ENCODE data around the gene CEP192. TPM values are rescaled to one million over a fixed set of nuclear protein-coding genes. Genes with fewer than 3 reads are reported as not detected.
"Not testable (repeated sequence)": the region's sequence is repeated elsewhere in the genome, so short reads cannot be mapped to it uniquely, and the experiment has no call there.

The CEP192 gene
- 14.9 TPM for polyA plus RNA-seq (2013, experiment 1 of 2; ENCODE audit: insufficient read length)
- 13.7 TPM for polyA plus RNA-seq (2013, experiment 2 of 2; ENCODE audit: insufficient read length)

GRCh38 chr18:12990967-12991820 lies at the start of gene CEP192:
Gene CEP192, plus strand, starts transcription at chr18:12991362. Its CDS starts 8,063 bp downstream, at chr18:12999425.
- DNase-seq: peak; percentile 99

DNA sequence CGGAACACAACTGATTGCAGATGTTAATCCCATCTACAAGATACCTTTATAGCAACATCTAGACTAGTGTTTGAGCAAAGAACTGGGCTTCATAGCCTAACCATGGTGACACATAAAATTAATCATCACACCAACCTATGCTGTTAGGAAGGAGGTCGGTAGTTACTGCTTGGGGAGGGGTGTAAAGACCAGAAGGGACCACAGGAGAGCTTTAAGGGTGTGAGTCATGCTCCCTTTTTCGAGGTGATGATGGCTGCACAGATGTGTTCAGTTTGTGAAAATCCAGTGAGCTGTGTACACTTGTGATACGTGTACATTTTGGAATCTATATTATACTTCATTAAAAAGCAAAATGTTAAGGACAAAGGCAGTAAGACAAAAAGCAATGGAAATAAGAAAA lies 47.9 kb upstream of the CEP192 start:
- DNase-seq: peak; percentile 45

DNA sequence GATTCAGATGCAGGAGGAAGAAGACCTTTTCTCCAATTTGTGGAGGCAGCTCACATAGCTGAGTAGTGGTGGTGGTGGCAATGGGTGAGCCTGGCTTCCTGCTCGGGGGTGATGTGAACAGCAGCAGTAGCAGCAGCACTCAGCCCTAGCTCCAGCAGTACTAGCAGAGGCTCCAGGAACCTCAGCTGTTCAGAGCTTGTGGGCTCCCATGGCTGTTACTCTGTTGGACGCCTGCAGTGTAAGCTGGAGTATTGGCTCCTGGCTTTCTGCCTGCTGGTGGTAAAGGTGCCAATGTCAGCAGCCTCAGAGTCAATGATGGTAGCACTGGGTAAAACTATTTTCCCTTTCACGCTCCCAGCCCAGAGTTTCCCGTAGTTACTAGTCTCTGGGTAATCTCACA lies 46.5 kb upstream of the CEP192 start:
- peak; percentile 59 for DNase-seq

DNA sequence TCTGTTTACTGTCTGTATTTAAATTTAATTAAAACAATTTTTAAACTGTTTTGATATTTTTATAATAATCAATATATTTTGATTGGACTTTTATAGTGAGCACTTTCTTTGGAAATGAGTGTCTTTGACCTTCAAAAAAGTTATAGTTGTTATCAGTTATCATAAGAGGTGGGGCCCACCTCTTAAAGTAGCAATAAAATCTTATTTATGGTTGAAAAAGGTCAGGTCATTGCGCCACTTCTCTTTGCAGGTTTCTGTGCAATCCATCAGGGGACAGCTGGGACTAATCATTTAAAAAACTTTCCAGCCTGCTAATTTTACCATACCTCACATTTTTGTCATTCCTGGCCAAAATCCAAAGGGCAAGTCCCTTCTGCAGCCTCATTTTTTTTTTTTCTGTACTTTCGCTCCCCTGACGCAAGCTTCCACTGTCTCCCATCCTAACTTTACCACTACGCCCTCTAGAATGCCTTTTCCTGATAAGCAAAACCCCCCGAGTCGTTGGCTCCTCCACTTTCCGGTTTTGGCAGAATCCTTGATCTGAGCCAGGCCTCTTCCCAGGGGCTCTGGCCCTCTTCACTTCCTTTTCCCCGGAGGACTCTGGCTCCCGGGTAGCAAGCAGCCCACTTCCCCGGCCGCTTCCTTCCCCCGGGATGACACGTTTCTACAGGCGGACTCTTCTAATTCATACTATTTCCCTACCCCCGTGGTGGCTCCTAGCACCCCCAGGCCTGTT lies 44.4 kb upstream of the CEP192 start:
- DNase-seq: peak; percentile 97

- peak; percentile 99 for DNase-seq
These were observed 43.7 kb upstream of the CEP192 start, which contains the start of gene SEH1L for GRCh38 chr18:12947285-12948049. Gene SEH1L, plus strand, starts transcription at chr18:12948011. Its CDS starts 111 bp downstream, at chr18:12948122.

- peak; percentile 95 for DNase-seq
These were observed 42.9 kb upstream of the CEP192 start for GRCh38 chr18:12948050-12948804.

DNA sequence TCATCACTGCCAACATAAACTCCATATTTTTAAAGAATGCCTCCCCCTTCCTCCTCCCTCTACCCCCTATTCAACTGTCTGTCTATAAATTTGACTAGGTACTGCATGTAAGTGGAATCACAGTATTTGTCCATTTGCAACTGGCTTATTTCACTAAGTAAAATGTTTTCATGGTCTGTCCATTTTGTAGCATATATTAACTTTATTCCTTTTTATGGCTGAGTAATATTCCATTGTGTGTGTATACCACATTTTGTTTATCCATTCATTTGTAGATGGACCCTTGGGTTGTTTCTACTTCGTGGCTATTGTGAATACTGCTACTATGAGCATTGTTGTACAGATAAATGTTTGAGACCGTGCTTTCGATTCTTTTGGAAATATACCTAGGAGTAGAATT lies 32.7 kb upstream of the CEP192 start:
- DNase-seq: no peak

DNA sequence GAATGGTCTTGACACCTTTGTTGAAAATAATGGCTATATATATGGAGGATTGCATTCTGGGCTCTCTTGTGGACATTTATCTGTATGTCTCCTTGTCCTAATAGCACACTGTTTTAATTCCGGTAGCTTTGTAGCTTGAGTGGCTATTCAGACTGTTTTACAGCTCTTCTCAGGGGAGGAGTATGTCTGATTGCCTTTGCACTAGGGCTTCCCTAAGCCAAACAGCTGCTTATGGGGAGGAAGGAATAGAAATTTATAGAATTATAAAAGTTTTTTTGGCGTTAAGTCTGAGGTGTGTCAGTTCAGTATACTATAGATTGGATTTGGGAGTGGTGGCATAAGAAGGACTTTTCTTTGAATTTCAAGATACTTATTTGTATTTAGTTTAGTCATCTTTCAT lies 30.8 kb upstream of the CEP192 start:
- DNase-seq: no peak

DNA sequence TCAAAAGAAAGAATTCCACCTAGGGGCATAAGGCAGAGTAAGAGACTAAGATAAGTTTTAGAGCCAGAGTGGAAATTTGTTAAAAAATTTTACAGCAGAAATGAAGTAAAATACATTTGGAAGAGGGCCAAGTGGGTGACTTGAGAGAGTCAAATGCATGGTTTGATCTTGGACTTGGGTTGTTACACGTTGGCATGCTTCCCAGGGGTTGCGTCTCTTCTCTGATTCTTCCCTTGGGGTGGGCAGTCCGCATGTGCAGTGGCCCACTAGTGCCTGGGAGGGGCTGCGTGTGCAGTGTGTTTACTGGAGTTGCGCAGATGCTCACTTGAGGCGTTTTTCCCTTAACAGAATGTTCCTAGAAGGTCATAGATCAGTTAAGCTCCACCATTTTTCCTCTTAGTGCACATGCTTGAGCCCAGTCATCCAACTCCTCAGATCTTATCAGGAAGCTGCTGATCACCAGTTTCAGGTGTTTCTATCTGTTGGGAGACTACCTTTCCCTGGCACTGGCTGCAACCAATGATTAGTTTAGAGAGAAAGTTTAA lies 30.2 kb upstream of the CEP192 start:
- DNase-seq: no peak

DNA sequence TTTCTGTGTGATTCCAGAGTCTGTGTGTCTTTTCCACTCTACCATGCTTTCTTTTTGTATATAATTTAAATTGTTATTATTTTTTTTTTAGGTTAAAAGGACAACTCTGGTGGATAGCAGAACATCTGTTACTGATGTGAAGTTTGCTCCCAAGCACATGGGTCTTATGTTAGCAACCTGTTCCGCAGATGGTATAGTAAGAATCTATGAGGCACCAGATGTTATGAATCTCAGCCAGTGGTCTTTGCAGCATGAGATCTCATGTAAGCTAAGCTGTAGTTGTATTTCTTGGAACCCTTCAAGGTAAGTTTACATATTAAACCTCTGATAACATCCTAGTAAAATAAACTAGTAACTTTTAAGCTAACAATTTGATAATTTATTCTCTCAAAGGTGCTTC lies 28.1 kb upstream of the CEP192 start:
- DNase-seq: no peak

GRCh38 chr18:12968115-12968514 lies 23.0 kb upstream of the CEP192 start:
- DNase-seq: no peak

- DNase-seq: no peak
These were observed 22.5 kb upstream of the CEP192 start for GRCh38 chr18:12968619-12969018.

GRCh38 chr18:12973562-12974213 lies 17.5 kb upstream of the CEP192 start:
- DNase-seq: no peak

- DNase-seq: no peak
These were observed 15.7 kb upstream of the CEP192 start for GRCh38 chr18:12975488-12975887.

DNA sequence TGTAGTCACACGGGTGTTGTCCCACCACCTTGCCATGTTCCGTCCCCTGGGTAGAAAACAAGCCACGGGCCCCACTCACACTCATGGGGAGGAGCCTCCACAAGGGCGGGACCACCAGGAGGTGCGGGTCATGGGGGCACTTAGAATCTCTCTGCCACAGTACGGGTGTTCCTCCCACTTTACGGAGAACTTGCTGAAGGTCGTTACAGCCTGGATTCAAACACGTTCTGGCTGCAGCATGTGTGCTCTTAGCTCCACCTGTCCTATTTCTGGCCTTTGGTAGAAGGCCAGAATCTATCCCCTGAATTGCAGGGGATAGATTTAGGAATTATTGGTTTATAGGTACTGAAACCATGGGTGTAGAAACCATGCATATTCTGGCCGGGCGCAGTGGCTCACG lies 14.9 kb upstream of the CEP192 start:
- no peak for DNase-seq

DNA sequence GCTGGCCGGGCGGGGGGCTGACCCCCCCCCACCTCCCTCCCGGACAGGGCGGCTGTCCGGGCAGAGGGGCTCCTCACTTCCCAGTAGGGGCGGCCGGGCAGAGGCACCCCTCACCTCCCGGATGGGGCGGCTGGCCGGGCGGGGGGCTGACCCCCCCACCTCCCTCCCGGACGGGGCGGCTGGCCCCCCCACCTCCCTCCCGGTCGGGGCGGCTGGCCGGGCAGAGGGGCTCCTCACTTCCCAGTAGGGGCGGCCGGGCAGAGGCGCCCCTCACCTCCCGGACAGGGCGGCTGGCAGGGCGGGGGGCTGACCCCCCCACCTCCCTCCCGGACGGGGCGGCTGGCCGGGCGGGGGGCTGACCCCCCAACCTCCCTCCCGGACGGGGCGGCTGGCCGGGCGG lies 11.1 kb upstream of the CEP192 start:
- not testable (repeated sequence) for DNase-seq

GRCh38 chr18:12989397-12990122 lies 1.6 kb upstream of the CEP192 start:
- DNase-seq: no peak

DNA sequence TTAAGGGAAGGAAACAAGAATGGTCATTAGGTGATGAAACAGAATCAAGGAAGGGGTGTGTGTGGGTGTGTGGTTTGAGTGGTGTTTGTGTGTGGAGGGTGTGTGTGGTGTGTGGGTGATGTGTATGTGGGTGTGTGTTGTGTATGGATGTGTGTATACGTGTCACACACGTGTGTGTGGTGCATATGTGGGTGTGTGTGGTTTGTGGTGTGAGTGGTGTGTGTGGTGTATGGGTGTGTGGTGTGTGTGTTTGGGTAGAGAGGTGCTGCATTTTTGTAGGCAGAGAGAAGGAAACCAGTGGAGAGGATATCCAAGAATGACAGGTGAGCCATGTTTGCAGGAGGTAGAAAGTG lies 1.1 kb upstream of the CEP192 start:
- DNase-seq: no peak

GRCh38 chr18:12990641-12990966 lies 558 bp upstream of the CEP192 start:
- no peak for DNase-seq

- no peak for DNase-seq
These were observed 638 bp downstream of the CEP192 start for GRCh38 chr18:12991821-12992179.

DNA sequence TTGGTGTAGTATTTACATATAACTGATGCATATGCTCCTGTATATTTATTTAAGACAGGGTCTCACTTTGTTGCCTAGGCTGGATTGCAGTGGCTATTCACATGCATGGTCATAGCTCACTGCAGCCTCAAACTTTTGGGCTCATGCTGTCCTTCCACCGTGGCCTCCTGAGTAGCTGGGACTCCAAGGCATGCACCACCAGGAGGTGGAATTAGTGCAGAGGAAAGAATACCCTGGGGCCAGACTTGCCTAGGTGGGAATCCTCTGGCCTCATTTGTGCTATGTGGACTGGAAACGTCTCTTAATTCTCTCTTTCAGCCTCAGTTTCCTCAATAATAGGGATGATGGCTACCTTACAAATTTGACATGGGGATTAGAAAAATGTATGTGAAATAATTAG lies 2.3 kb downstream of the CEP192 start:
- no peak for DNase-seq

Data from fibroblast of skin of scalp (primary cell).